HuH-7.5 (cell line): ENCODE measurements around the gene CITED2.
A peak's percentile ranks its signal among the peaks of the same experiment; 100 is the strongest.
"Not testable (repeated sequence)": the region's sequence is repeated elsewhere in the genome, so short reads cannot be mapped to it uniquely, and the experiment has no call there.

ENCODE experiments used
- DNase-seq: peaks from one replicate; pipeline ENCODE4 v3.0.0; 2011; ENCODE audit warnings: low spot score

The CITED2 gene

GRCh38 chr6:139374357-139375225 is at the start of gene CITED2:
CITED2 (minus strand) TSS chr6:139374648; CDS start chr6:139373944, 704 bp downstream.
- DNase-seq: peak; percentile 53

- no peak for DNase-seq
Observed at GRCh38 chr6:139423037-139423703, 48.7 kb upstream of the CITED2 start.

GRCh38 chr6:139422105-139423036 is 47.9 kb upstream of the CITED2 start:
- DNase-seq: no peak

- no peak for DNase-seq
Observed at GRCh38 chr6:139418481-139419132, 44.2 kb upstream of the CITED2 start.

GRCh38 chr6:139416146-139416545 is 41.7 kb upstream of the CITED2 start:
- DNase-seq: no peak

- no peak for DNase-seq
Observed at GRCh38 chr6:139415365-139415764, 40.9 kb upstream of the CITED2 start.

- not testable (repeated sequence) for DNase-seq
Observed at GRCh38 chr6:139412103-139412502, 37.7 kb upstream of the CITED2 start.

GRCh38 chr6:139409026-139409425 is 34.6 kb upstream of the CITED2 start:
- DNase-seq: no peak

- no peak for DNase-seq
Observed at GRCh38 chr6:139407718-139408222, 33.3 kb upstream of the CITED2 start.

GRCh38 chr6:139406577-139407343 is 32.3 kb upstream of the CITED2 start:
- no peak for DNase-seq

GRCh38 chr6:139402876-139403386 is 28.5 kb upstream of the CITED2 start:
- DNase-seq: no peak

- no peak for DNase-seq
Observed at GRCh38 chr6:139398658-139399057, 24.2 kb upstream of the CITED2 start.

GRCh38 chr6:139395891-139396301 is 21.4 kb upstream of the CITED2 start:
- DNase-seq: no peak

GRCh38 chr6:139395371-139395770 is 20.9 kb upstream of the CITED2 start:
- DNase-seq: no peak

- no peak for DNase-seq
Observed at GRCh38 chr6:139394027-139394649, 19.7 kb upstream of the CITED2 start.

GRCh38 chr6:139392794-139393193 is 18.3 kb upstream of the CITED2 start:
- DNase-seq: no peak

- DNase-seq: no peak
Observed at GRCh38 chr6:139391709-139392108, 17.3 kb upstream of the CITED2 start.

GRCh38 chr6:139390447-139390846 is 16.0 kb upstream of the CITED2 start:
- DNase-seq: no peak

- DNase-seq: no peak
Observed at GRCh38 chr6:139388384-139388783, 13.9 kb upstream of the CITED2 start.

GRCh38 chr6:139386404-139386803 is 12.0 kb upstream of the CITED2 start:
- no peak for DNase-seq
